Neural cell (in vitro differentiated cells): ENCODE data around the gene ZNF586. TPM values are rescaled to one million over a fixed set of nuclear protein-coding genes. Genes with fewer than 3 reads are reported as not detected.
"Not testable (repeated sequence)": the region's sequence is repeated elsewhere in the genome, so short reads cannot be mapped to it uniquely, and the experiment has no call there.

Source experiments
- H2AFZ ChIP-seq: fragments of 200-600, 300-800 bp; sonication (generic), shearing (Covaris generic); 2 replicates; pipeline ENCODE4 v1.6.0; 2014; ENCODE audit warnings: low read depth, mild to moderate bottlenecking, antibody characterized with exemption, low read length, moderate library complexity
- H3F3A ChIP-seq: fragments of 200-600 bp; shearing (Covaris generic); 2 replicates; pipeline ENCODE4 v1.6.1; 2016; ENCODE audit warnings: mild to moderate bottlenecking, moderate library complexity, mixed read lengths, antibody characterized with exemption, low read length; ENCODE audit not compliant: insufficient read depth, poor library complexity, severe bottlenecking
- H3K27ac ChIP-seq: fragments of 200-600, 300-800 bp; sonication (generic), shearing (Covaris generic); 2 replicates; pipeline ENCODE4 v1.5.1; 2014; ENCODE audit warnings: mild to moderate bottlenecking, low read length, moderate library complexity
- H3K27me3 ChIP-seq: fragments of 300-800, 200-600 bp; sonication (generic), shearing (Covaris generic); 2 replicates; pipeline ENCODE4 v1.6.0; 2014; ENCODE audit warnings: mild to moderate bottlenecking, low read depth, low read length, moderate library complexity; ENCODE audit not compliant: insufficient read depth
- H3K36me3 ChIP-seq: fragments of 300-800, 200-600 bp; sonication (generic), shearing (Covaris generic); 2 replicates; pipeline ENCODE4 v1.5.1; 2014; ENCODE audit warnings: mild to moderate bottlenecking, antibody characterized with exemption, low read length, moderate library complexity; ENCODE audit not compliant: insufficient read depth
- H3K4me2 ChIP-seq: fragments of 300-800, 200-600 bp; sonication (generic), shearing (Covaris generic); 2 replicates; pipeline ENCODE4 v1.6.0; 2014; ENCODE audit warnings: mild to moderate bottlenecking, low read length
- H3K4me3 ChIP-seq: fragments of 300-800, 200-600 bp; sonication (generic), shearing (Covaris generic); 2 replicates; pipeline ENCODE4 v1.5.1; 2014; ENCODE audit warnings: mild to moderate bottlenecking, low read length, moderate library complexity
- H3K79me2 ChIP-seq: fragments of 200-600 bp; shearing (Covaris generic); replicated peaks from 2 replicates; pipeline ENCODE4 v1.6.0; 2014; ENCODE audit warnings: mild to moderate bottlenecking, low read length, moderate library complexity; ENCODE audit not compliant: insufficient read depth
- H3K9ac ChIP-seq: fragments of 300-800, 200-600 bp; sonication (generic), shearing (Covaris generic); 2 replicates; pipeline ENCODE4 v1.6.1; 2016; ENCODE audit warnings: mild to moderate bottlenecking, low read length, mixed read lengths
- H3K9me2 ChIP-seq: fragments of 200-600 bp; shearing (Covaris generic); 2 replicates; pipeline ENCODE4 v1.6.1; 2016; ENCODE audit warnings: mild to moderate bottlenecking, low read length, mixed read lengths; ENCODE audit not compliant: insufficient read depth
- H3K9me3 ChIP-seq: fragments of 200-600, 300-800 bp; sonication (generic), shearing (Covaris generic); 2 replicates; pipeline ENCODE4 v1.6.1; 2016; ENCODE audit warnings: mild to moderate bottlenecking, mixed run types, low read length, moderate library complexity, mixed read lengths
- H4K20me1 ChIP-seq: fragments of 200-600 bp; shearing (Covaris generic); 2 replicates; pipeline ENCODE4 v1.6.1; 2016; ENCODE audit warnings: mild to moderate bottlenecking, mixed run types; ENCODE audit not compliant: insufficient read depth
- EP300 ChIP-seq: fragments of 450-650 bp; conservative IDR thresholded peaks from 2 replicates; pipeline ENCODE4 v1.6.1; 2014; ENCODE audit warnings: antibody characterized with exemption, mild to moderate bottlenecking, moderate library complexity; ENCODE audit not compliant: poor library complexity, severe bottlenecking
- EZH2 ChIP-seq: fragments of 200-600, 300-800 bp; shearing (Covaris generic), sonication (generic); IDR thresholded peaks from 2 replicates; pipeline ENCODE4 v1.6.1; 2014; ENCODE audit warnings: antibody characterized with exemption, low read length, borderline replicate concordance, mild to moderate bottlenecking; ENCODE audit not compliant: insufficient read depth, poor library complexity, severe bottlenecking
- MXI1 ChIP-seq: fragments of 450-650 bp; conservative IDR thresholded peaks from 2 replicates; pipeline ENCODE4 v1.6.1; 2014; ENCODE audit warnings: antibody characterized with exemption, mild to moderate bottlenecking; ENCODE audit not compliant: poor library complexity, severe bottlenecking
- POLR2AphosphoS5 ChIP-seq: IDR thresholded peaks from 2 replicates; pipeline ENCODE4 v1.6.1; 2012
- RAD21 ChIP-seq: fragments of 450-650 bp; conservative IDR thresholded peaks from 2 replicates; pipeline ENCODE4 v1.6.1; 2014; ENCODE audit warnings: antibody characterized with exemption, mild to moderate bottlenecking, moderate library complexity
- SMC3 ChIP-seq: fragments of 450-650 bp; conservative IDR thresholded peaks from 2 replicates; pipeline ENCODE4 v1.6.1; 2014; ENCODE audit warnings: antibody characterized with exemption, mild to moderate bottlenecking, moderate library complexity; ENCODE audit not compliant: poor library complexity
- TAF1 ChIP-seq: IDR thresholded peaks from 2 replicates; pipeline ENCODE4 v1.6.1; 2012; ENCODE audit warnings: low read depth
- polyA plus RNA-seq: library from polyadenylated mRNA; depleted of rRNA; stranded (reverse); fragments of >200 nt; gene quantifications from 2 replicates; pipeline ENCODE4 v1.2.3, GENCODE V29; 2014
- TF ChIP-seq, protein P1 (sequence below): fragments of 450-650 bp; IDR thresholded peaks from 2 replicates; pipeline ENCODE4 v1.5.1; 2014; ENCODE audit warnings: antibody characterized with exemption, mild to moderate bottlenecking, moderate library complexity; ENCODE audit not compliant: poor library complexity, severe bottlenecking
- TF ChIP-seq, protein P2 (sequence below): IDR thresholded peaks from 2 replicates; pipeline ENCODE4 v1.6.1; 2012; ENCODE audit warnings: borderline replicate concordance

The ZNF586 gene
- polyA plus RNA-seq, 1 donor from 2014 or later, result 22.0 TPM

DNA sequence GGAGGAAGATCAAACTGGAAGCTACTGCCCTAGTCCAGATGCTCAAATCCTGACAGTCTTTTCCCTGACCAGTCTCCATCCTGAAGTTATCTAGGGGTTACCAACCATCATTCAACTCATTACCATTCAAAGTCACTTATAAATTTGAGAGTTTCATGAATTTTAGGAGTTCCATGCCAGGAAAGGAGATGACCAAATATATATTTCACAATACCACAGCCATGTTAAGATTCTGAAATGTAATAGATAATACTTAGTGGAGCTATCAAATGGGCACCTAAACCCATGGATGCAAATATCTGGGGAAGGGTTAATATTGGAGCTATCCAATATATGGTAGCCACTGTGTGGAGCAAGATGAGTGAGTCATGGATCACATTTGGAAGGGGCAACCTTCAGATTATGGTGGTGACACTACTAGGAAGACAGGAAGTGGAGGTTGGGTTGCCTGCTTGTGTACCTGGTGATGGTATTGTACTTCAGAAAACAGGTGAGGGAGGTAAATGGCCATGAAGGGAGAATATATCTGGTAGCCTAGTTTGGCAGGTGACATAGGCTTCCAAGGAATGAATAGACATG is 18.7 kb downstream of the ZNF586 start:
- H3K27me3 ChIP-seq, result no peaks in the 10 kb centered on the region
- no peaks in the 10 kb centered on the region for H3K9me2 ChIP-seq
- H3K4me3 ChIP-seq, result no peak overlapping the region
- peaks cover 9% of the 10 kb centered on the region for H3K79me2 ChIP-seq
- H3K36me3 ChIP-seq, result peaks cover 26% of the 10 kb centered on the region
- H3K4me2 ChIP-seq, result no peak overlapping the region
- TF ChIP-seq MXI1 (no peak), POLR2AphosphoS5 (no peak), TAF1 (no peak), SMC3 (no peak), EP300 (no peak), RAD21 (no peak), EZH2 (no peak)
- TF ChIP-seq, protein P1, sequence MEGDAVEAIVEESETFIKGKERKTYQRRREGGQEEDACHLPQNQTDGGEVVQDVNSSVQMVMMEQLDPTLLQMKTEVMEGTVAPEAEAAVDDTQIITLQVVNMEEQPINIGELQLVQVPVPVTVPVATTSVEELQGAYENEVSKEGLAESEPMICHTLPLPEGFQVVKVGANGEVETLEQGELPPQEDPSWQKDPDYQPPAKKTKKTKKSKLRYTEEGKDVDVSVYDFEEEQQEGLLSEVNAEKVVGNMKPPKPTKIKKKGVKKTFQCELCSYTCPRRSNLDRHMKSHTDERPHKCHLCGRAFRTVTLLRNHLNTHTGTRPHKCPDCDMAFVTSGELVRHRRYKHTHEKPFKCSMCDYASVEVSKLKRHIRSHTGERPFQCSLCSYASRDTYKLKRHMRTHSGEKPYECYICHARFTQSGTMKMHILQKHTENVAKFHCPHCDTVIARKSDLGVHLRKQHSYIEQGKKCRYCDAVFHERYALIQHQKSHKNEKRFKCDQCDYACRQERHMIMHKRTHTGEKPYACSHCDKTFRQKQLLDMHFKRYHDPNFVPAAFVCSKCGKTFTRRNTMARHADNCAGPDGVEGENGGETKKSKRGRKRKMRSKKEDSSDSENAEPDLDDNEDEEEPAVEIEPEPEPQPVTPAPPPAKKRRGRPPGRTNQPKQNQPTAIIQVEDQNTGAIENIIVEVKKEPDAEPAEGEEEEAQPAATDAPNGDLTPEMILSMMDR, result no peak
- TF ChIP-seq, protein P2, sequence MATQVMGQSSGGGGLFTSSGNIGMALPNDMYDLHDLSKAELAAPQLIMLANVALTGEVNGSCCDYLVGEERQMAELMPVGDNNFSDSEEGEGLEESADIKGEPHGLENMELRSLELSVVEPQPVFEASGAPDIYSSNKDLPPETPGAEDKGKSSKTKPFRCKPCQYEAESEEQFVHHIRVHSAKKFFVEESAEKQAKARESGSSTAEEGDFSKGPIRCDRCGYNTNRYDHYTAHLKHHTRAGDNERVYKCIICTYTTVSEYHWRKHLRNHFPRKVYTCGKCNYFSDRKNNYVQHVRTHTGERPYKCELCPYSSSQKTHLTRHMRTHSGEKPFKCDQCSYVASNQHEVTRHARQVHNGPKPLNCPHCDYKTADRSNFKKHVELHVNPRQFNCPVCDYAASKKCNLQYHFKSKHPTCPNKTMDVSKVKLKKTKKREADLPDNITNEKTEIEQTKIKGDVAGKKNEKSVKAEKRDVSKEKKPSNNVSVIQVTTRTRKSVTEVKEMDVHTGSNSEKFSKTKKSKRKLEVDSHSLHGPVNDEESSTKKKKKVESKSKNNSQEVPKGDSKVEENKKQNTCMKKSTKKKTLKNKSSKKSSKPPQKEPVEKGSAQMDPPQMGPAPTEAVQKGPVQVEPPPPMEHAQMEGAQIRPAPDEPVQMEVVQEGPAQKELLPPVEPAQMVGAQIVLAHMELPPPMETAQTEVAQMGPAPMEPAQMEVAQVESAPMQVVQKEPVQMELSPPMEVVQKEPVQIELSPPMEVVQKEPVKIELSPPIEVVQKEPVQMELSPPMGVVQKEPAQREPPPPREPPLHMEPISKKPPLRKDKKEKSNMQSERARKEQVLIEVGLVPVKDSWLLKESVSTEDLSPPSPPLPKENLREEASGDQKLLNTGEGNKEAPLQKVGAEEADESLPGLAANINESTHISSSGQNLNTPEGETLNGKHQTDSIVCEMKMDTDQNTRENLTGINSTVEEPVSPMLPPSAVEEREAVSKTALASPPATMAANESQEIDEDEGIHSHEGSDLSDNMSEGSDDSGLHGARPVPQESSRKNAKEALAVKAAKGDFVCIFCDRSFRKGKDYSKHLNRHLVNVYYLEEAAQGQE, result no peak
- no peaks in the 10 kb centered on the region for H4K20me1 ChIP-seq
- no peak overlapping the region for H2AFZ ChIP-seq
- H3K9ac ChIP-seq, result no peak overlapping the region
- peaks cover 9% of the 10 kb centered on the region for H3K9me3 ChIP-seq
- no peaks in the 10 kb centered on the region for H3F3A ChIP-seq
- H3K27ac ChIP-seq, result no peak overlapping the region

DNA sequence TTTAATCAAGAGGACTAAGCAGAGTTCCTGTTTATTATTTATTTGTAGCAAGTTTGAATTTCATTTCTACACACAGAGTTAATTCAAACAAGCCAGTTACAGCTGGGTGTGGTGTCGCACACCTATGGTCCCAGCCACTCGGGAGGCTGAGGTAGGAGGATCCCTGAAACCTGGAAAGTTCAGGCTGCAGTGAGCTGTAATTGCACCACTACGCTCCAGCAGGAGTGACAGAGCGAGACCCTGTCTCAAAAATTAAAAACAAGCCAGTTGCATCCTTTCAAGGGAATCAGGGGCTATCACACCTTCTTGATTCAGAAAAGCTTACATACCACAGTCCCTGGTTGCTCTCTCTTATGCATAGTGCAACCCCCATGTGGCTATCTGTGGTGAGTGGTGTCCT is 19.8 kb downstream of the ZNF586 start:
- Histone ChIP-seq H3K4me2 (no peak overlapping the region), H4K20me1 (no peaks in the 10 kb centered on the region), H3K9me2 (no peaks in the 10 kb centered on the region), H3K36me3 (peaks cover 26% of the 10 kb centered on the region), H3K9me3 (peaks cover 9% of the 10 kb centered on the region), H3F3A (no peaks in the 10 kb centered on the region), H3K27ac (no peak overlapping the region), H3K27me3 (no peaks in the 10 kb centered on the region), H3K9ac (no peak overlapping the region), H3K4me3 (no peak overlapping the region), H3K79me2 (peaks cover 9% of the 10 kb centered on the region), H2AFZ (no peak overlapping the region)
- TF ChIP-seq RAD21 (no peak), POLR2AphosphoS5 (no peak), EZH2 (no peak), SMC3 (no peak), EP300 (no peak), TAF1 (no peak), MXI1 (no peak)
- TF ChIP-seq, protein P1, result no peak
- TF ChIP-seq, protein P2, result no peak

DNA sequence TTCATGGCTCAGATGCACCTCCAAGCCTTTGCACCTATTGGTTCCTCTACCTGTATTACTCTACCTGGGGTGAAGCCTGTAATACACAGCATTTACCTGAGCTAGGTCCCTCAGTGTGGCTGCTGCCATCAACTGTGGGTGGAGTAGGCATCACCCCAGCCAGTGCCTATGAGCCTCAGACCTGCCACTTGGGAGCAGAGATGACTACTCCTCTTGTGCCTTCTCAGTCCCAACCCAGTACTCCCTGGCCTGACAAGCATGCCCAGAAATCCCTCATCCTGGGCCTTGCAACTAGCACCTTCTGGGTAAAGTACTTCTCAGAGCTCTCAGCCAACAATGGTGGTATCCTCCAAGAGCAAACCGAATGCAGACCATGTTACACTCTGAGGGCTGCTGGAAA is 27.1 kb downstream of the ZNF586 start:
- H3K27ac ChIP-seq, H3K4me2 ChIP-seq, H4K20me1 ChIP-seq, H3K36me3 ChIP-seq, H3K4me3 ChIP-seq, H3K9me2 ChIP-seq, H3K9ac ChIP-seq, H3F3A ChIP-seq, H3K27me3 ChIP-seq, H2AFZ ChIP-seq, H3K79me2 ChIP-seq, H3K9me3 ChIP-seq: not testable (repeated sequence)
